Activated CD8-positive, alpha-beta memory T cell treated with anti-CD3 and anti-CD28 coated beads, Interleukin-2, amount 50 U/mL, for 1 hour (primary cell): Measurements from ENCODE around the gene TMEM59L.

ENCODE experiments used
- DNase-seq: peaks from one replicate; pipeline ENCODE4 v3.0.0-alpha.2; 2020; ENCODE audit errors: extremely low read depth

TMEM59L gene

DNA sequence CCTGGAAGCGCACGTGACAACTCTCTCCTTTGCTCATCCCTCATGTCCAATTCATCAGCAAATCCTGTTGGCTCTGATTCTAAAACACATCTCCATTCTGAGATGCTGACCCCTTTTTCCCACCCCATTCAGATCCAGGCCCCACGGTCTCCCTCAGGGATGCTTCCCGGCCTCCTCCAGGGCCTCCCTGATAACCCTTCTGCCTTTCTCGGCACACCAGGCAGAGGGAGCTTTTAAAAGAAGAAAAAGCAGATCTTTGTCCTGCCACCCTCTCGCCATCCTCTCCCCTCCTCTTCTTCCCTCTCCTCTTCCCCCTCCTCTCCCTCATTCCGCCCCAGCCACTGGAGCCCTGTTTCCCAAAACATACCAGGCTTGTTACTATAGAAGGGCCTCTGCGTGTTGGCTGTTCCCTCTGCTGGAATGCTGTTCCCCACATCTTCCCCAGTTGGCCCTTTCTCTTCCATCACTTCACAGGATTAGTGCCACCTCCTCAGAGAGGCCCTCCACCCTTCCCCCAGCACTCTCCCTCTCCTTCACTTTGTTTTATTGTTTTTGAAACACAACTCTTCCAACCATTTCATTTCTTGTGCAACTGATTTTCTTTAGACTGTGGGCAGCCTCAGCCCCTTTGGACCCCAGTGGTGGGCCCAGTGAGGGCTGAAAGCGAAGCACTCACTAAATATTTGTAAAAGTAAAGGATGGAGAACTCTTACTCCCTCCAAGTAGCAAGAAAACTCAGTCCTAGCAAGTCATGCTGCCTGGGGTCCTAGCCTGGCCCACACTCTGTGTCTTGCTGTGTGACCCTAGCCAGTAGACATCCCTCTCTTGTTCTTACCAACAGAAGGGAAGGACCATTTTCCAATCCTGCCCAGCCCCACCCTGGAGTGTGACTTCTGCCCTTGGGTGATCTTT, 3.6 kb upstream of the TMEM59L start:
- no peak for DNase-seq

DNA sequence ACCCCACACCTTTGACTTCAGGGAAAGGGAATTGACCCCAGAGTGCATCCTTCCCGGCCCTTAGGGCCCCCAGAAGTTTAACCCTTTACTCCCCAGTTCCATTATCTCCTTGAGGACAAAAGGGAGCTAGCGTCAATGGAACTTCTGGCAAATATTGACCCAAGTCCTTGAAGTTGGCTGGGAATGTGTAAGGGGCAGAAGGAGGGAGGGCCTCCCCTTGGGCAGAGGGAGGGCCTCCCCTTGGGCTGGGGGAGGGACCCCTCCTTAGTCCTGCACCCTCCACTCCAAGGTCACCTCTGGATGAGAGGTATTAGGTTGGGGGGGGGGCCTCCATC, 3.0 kb upstream of the TMEM59L start:
- no peak for DNase-seq

DNA sequence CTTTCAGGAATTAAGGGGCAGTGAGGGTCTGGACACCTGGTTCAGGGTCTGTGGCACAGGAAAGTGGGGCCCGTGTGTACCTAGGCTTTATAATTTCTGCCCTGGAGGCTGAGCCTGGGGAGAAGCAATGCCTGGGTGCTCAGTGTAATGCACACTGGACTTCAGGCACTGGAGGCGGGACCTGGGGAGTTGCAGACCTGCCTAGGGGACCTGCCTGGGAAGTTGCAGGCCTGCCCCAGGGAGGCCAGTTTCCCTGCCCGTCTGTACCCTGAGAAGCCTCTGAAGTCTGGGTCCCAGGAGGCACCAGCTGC, 2.5 kb upstream of the TMEM59L start:
- DNase-seq: no peak

DNA sequence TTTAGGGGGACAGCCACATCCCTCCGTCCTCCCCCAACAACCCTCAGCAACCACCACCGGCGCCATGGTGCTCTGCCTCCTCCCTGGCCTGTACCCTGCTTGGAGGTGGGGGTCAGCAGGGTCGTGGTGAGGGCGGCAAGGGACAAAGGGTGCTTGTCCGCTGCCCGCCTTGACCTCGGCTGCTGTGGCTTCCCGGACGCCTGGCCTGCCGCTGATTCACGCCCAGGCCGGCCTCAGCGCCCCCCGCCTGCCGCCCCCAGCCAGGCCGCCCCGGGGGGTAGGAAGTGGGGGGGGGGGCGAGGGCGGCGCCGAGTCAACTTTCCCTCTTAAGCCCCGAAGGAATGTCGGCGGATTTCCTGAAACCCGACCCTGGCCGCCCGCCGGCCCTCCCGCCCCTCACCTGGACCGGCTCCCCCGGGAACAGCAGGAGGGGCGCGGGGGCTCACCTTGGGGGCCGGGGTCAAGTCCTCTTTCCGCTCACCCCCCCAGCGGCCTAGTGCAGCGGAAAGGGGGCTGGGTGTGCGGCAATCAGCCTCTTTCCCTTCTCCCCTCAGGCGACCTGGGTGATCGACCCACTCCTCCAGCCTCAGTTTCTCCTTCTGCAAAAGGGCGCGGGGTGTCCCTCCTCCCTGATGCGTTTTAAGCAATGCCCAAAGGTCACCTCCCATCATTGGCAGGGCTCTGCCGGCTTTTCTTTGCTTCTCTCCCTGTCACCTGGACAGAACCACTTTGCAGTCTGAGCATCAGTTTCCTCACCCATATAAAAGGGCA, 1.9 kb upstream of the TMEM59L start:
- no peak for DNase-seq

DNA sequence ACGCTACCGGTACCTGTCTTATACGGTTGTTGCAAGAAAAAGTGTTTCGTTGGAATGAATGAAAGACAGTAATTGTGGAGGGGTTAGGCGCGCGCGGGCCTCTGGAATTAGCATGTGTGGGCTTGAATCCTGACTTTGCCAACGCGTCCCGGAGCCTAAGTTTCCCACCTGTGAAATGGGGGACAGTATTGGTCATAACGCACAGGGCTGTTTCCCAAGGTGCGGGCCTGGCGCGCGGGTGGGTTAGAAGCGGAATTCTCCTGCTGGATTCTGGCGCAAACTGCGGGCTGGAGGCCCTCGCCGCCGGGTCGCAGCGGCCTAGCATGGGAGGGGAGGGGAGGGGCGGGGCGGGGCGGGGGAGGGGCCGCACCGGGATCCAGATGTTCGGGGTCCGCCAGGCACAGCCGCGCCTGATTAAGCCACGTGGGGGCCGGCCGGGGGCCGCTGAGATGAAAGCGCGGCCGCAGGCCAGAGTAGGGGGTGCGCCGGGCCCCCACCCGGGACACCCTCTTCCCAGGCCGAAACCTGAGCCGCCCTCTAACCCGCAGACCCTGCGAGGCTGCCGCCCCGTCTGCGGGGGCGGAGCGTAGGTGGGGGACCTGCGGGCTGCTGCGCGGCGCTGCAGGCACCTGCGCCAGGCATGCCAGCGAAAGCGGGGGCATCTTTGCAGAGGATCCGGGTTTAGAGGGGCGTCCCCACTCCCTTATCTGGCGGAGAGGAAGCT, 1.2 kb upstream of the TMEM59L start:
- no peak for DNase-seq

DNA sequence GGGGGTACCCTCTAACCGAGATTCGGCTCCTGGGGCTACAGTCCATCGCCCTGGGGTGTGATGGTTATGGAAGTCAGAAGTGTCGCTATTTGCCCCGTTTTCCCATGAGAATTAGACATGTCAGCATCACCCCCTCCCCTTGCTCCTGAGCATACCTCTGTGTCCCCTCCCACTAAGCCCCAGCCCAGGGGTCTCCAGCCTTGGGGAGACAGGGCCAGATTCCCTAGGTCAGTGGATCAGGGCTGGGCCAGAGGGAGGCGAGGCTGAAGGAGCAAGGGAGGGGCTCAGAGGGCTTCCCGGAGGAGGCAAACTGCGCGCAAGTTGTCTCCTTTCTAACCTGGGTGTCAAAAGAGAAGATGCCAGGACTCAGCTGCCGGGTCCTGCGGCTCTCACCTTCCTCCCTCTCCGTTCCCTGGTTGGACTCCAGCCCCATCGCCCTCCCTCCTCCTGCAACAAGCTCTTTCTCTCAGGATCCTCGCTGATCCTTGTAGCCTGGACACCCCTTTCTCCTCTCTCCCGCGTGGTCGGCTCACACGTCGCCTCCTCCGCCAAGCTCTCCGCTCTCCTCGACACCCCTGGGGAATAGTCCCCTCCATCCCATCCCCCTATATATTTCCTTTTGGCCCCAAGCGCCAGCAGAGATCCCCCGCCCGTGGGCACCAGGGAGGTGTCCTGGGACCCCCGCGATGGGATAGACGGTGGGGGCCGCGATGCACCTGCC, 459 bp upstream of the TMEM59L start:
- DNase-seq: no peak

DNA sequence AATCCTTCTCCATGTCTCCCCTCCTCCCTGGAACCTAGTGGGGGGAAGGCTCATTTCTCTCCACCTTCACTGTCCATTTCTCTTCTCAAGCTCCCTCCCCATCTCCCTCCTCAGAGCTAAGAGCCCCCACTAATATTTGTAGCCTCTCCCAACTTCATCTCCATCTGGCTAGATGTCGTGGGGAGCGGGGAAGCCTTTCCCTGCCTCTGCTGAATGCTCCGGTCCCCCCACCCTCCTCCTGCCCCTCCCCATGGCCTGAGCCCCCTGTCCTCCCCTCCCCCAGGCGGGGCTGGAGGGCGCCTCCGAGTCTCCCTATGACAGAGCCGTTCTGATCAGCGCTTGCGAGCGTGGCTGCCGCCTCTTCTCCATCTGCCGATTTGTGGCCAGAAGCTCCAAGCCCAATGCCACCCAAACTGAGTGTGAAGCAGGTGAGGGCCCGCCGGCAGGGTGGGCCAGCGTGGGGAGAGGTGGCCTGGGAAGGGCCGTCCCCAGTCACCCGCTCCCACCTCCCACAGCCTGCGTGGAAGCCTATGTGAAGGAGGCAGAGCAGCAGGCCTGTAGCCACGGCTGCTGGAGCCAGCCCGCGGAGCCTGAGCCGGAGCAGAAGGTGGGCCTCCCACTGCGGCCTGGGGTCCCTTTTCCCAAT, 1.0 kb downstream of the TMEM59L start:
- no peak for DNase-seq

DNA sequence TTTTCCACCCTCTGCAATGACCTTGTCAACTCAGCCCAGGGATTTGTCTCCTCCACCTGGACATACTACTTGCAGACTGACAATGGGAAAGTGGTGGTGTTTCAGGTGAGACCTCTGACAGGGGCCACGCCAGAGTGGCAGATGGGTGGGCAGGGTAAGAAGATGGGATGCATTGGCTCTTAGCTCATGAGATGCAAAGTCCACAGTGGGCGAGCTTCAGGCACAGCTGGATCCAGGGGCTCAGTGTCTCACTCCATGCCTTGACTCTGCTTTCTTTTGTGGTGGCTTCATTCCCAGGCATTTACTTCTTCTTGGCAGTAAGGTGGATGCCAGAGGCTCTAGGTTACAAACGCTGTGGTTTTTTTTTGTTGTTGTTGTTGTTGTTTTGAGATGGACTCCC, 3.4 kb downstream of the TMEM59L start:
- DNase-seq: no peak

DNA sequence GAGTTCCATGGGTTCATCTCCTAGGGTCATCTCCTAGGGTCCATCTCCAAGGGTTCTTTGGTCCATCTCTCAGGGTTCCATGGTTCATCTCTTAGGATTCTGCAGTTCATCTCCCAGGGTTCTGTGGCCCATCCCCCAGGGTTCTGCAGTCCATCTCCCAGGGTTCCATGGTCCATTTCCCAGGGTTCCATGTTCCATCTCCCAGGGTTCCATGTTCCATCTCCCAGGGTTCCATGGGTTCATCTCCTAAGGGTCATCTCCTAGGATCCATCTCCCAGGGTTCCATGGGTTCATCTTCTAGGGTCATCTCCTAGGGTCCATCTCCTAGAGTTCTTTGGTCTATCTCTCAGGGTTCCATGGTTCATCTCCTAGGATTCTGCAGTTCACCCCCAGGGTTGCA, 4.9 kb downstream of the TMEM59L start:
- DNase-seq: no peak

DNA sequence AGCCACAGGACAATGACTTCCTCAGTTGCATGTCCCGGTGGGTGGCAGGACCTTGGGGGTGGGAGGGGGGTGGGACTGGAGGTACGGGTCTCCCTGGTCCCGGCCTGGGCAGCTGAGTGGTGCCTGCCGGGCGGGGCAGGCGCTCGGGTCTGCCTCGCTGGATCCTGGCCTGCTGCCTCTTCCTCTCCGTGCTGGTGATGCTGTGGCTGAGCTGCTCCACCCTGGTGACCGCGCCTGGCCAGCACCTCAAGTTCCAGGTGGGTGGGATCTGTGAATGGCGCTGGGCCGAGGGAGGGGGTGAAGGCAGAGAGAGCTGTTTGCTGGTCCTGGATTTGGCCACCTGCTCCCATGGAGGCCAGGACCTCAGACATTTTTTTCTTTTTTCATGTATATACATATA, 5.6 kb downstream of the TMEM59L start:
- no peak for DNase-seq

DNA sequence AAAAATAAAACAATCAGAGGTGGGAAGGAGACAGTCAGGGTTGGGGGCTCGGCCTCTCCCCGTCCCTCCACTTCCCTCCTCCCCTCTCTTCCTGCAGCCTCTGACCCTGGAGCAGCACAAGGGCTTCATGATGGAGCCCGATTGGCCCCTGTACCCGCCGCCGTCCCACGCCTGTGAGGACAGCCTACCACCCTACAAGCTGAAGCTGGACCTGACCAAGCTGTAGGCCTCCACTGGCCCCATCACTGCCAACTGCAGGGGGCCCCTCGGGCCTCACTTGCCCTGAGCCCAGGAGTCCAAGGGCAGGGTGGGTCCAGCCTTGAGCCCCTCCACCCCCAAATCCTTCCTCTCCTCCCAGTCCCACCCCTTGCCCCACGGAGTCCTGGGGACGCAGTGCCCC, 7.6 kb downstream of the TMEM59L start:
- DNase-seq: no peak

DNA sequence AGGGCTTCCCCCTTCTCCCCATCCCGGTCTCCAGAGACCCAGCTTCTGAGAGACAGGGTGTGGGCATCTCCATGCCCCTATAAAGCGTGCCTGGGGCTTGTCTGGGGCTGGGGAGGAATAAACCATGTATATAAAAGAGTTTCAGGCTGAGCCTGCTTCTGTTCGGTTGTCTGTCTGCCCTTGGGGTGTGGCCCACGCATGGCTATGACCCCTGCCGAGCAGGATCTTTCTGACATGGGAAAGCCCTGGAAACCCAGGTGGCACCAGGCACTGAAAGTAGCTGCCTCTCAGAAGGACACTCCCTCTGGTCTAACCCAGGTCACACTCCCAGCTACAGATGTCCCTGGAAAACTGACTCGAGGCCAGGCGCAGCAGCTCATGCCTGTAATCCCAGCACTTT, 8.2 kb downstream of the TMEM59L start:
- DNase-seq: no peak

DNA sequence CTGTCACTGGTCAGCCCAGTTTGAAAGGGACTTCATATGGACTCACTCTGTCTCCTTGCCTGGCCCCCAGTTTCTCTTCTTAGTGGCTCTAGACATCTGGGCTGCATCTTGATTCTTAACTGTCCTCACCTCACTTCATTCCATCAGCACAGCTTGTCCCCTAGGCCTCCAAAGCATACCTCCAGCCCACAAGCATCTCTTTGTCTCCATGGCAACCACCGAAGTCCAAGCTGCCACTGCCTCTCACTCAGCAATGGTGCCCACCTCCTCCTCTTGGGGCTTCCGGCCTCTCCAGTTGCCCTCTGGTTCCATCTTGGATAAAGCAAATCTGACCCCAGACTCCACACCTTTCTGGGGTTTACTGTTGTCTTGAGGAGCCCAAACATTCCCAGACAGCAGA, 14.2 kb downstream of the TMEM59L start:
- no peak for DNase-seq

DNA sequence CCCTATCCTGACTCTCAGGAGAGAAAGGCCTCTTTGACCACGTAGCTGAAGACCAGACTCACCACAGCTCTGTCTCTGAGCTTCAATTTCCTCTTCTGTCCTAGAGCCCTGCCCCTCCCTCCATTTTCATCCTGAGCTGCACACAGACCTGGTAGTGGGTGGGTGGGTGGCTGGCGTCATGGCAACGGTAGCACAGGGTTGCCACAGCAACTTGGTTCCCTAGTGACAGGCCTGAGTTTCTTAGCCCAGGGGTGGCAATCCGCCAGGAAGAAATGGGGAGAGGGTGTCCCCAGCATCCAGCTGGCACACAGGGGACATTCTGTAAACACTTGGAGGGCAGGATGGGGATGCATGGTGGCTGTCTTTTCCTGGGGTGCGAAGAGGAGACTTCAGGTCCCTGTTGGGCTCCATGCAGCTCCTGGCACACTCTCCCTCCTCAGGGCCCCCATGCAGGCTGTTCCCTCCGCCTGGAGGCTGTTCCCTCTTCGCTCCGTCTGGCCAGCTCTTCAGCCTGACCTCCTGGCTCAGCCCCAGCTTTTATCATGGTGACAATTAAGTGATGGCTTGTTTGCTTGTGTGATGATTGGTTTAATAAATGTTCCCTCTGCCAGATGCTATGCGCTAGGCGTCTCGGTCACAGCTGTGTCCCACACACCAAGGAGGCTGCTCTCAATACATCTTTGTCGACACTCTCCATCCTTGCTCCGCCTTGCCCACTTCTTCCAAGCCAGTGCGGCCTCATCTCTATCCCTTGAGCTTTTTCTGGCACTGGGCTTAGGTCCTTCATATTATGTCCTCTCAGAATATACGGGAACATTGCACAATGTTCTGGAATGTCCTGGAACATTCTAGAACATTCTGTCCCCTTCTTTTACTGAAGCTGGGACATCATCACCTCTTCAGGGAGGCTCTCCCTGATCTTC, 16.8 kb downstream of the TMEM59L start:
- DNase-seq: no peak

DNA sequence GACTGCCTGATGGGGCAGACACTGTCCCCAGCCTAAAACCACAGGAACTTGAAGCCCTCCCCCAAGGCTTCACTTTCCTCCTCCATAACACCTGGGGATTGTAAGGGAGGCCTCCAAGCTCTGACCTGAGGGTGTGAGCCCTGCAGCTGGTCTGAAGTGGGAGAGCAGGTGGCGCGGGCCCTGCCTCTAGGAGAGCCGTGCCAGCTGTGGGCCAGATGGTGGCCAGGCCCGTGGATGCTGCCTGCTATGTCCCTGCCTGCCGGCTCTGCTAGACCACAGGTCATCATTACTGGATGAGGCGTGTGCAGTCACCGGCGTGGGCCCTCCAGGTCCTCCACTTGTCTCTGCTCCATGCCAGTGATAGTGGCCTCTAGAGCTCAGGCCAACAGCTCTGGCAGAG, 20.7 kb downstream of the TMEM59L start:
- DNase-seq: no peak

DNA sequence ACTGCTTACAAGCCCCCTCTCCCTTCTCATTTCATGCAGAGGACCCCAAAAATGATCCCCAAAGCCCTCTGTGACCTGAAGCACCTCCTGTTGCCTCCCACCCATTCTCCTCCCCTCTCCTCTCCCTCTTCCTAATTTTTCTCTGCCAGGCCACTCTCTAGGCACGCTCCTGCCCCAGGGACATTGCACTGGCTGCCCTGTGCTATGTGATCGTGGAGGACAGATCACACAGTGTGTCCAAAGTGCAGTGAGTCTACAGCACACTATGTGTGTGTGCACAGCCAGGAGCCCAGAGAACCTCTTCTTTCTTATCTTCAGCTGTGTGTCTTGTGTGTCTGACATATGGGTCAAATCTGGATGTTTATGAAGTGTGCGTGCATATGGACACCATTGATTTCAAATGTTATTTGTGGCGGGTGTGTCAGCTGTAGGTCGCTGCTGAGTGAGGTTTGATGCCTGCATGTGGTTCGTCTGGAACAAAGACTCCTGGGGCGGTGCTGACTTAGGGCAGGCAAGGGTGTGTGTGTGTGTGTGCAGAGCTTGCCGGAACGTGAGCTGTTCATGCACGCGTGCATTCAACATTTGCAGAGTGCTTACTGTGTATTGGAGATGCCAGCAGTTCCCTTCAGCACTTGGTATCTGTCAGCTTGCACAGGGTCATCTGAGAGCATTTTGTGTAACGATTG, 22.1 kb downstream of the TMEM59L start:
- DNase-seq: no peak

DNA sequence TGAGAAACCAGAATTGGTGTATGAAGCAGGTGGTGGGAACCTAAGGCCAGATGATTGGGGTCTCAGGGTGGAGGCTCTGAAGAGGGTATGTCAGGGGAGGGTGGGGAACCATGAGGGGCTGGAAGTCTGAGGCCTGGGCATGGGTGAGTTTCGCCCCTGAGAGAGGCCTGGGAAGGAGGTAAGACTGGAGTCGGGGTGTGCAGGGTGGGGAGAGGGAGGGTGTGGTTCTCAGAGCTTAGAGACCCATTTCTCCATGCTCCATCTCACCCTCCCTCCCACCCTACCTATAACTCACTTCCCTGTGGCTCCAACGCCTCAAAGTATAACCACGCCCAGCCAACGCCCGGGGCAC, 23.1 kb downstream of the TMEM59L start:
- no peak for DNase-seq

DNA sequence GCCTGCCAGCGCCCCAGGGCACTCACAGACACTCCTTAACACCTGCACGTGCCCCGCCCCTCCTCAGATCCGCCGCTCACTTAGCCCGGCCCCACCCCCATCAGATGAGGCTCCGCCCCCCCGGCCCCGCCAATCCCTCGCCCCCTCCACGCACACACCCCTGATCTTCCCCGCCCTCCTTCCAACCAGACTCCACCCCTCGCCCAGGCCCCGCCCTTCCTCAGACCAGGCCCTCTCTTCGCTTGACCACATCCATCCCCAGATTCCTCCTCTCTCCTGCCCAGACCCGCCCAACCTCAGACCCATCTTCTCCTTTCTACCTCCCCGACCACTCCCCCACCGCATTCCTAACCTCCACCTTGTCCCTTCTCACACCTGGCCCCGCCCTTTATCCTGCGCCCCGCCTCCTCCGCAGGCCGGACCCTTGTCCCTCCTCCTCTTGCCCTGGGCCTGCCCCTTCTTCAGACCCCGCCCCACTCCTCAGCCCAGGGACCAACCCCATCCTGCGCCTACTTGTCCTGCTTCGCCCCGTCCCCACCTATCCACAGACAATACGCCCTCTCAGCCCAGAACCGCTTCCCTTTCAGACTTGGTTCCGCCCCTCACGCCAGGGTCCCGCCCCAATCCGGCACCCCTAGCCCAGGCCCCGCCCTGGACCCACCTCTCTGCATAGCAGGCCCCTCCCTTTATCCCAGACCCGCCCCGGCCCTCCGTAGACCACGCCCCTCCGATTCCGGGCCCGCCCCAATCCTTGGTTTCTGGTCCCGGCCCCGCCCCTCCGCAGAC, 23.7 kb downstream of the TMEM59L start:
- DNase-seq: peak; percentile 95

DNA sequence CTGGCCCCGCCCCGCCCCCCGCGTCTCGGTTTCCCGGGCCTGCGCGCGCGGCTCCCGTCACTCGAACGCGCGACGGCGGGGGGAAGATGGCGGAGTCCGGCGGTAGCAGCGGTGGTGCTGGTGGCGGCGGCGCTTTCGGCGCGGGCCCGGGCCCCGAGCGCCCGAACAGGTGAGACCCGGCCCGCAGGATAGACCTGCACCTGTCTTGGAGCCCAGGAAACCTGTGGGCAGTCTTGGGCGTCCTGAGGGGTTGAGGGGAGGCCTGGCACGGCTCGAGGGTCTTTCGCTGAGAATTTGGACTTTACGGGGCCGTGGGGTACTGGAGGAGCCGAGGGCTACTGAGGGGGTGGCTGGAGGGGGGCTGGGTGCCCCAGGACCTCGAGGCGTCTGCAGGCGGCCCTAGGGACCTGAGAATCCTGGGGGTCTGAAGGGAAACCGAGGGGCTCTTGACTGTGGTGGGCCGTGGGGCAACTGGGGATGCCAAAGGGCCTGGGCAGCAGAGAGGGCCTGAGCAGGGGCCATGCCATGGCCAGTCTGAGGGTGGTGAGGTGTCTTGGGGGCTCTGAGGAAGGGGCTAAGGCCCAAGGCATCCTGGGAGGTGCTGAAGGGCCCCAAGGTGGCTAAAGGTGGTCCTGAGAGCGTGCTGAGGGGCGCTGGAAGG, 24.4 kb downstream of the TMEM59L start, which contains the start of gene KLHL26:
TSS of gene KLHL26 (plus strand) at position 60 of the 661 bp plus-strand sequence. CDS start at position 87, 27 bp downstream.
- no peak for DNase-seq
